GM18505 (cell line): ENCODE data around the gene CDC42BPB.
"Not testable (repeated sequence)": the region's sequence is repeated elsewhere in the genome, so short reads cannot be mapped to it uniquely, and the experiment has no call there.

Experiments used
- ATAC-seq: cut with Tn5 transposase; IDR thresholded peaks from one replicate; pipeline ENCODE4 v1.9.1; 2021; ENCODE audit not compliant: unreplicated experiment
- POLR2A ChIP-seq: IDR thresholded peaks from 4 replicates; pipeline ENCODE4 v1.6.1; 2011; ENCODE audit warnings: borderline replicate concordance; ENCODE audit not compliant: insufficient read depth, insufficient read length; ENCODE audit errors: extremely low read depth

The CDC42BPB gene

GRCh38 chr14:103043257-103044015, 13.9 kb downstream of the CDC42BPB start:
- no peak for TF ChIP-seq POLR2A
- ATAC-seq: no peak

- no peak for TF ChIP-seq POLR2A
- ATAC-seq: no peak
These were observed 15.9 kb downstream of the CDC42BPB start for GRCh38 chr14:103041464-103041863.

GRCh38 chr14:103033681-103034096, 23.7 kb downstream of the CDC42BPB start:
- TF ChIP-seq POLR2A: no peak
- ATAC-seq: no peak

- no peak for ATAC-seq
- TF ChIP-seq POLR2A: no peak
These were observed 25.4 kb downstream of the CDC42BPB start for GRCh38 chr14:103031956-103032355.

GRCh38 chr14:103031566-103031911, 25.8 kb downstream of the CDC42BPB start:
- no peak for TF ChIP-seq POLR2A
- ATAC-seq: no peak

- no peak for TF ChIP-seq POLR2A
- no peak for ATAC-seq
These were observed 26.4 kb downstream of the CDC42BPB start for GRCh38 chr14:103030741-103031565.

GRCh38 chr14:103029936-103030335, 27.4 kb downstream of the CDC42BPB start:
- TF ChIP-seq POLR2A: no peak
- ATAC-seq: no peak

- ATAC-seq: no peak
- no peak for TF ChIP-seq POLR2A
These were observed 28.6 kb downstream of the CDC42BPB start for GRCh38 chr14:103028772-103029171.

GRCh38 chr14:103028161-103028767, 29.1 kb downstream of the CDC42BPB start:
- ATAC-seq: no peak
- TF ChIP-seq POLR2A: no peak

GRCh38 chr14:103027451-103027850, 29.9 kb downstream of the CDC42BPB start:
- no peak for TF ChIP-seq POLR2A
- no peak for ATAC-seq

- TF ChIP-seq POLR2A: no peak
- no peak for ATAC-seq
These were observed 30.4 kb downstream of the CDC42BPB start for GRCh38 chr14:103026988-103027387.

- ATAC-seq: not testable (repeated sequence)
These were observed 31.2 kb downstream of the CDC42BPB start for GRCh38 chr14:103026196-103026595.

GRCh38 chr14:103023881-103024473, 33.4 kb downstream of the CDC42BPB start:
- ATAC-seq: no peak
- no peak for TF ChIP-seq POLR2A
